Measurements from ENCODE around the gene LYPD1.

DNA sequence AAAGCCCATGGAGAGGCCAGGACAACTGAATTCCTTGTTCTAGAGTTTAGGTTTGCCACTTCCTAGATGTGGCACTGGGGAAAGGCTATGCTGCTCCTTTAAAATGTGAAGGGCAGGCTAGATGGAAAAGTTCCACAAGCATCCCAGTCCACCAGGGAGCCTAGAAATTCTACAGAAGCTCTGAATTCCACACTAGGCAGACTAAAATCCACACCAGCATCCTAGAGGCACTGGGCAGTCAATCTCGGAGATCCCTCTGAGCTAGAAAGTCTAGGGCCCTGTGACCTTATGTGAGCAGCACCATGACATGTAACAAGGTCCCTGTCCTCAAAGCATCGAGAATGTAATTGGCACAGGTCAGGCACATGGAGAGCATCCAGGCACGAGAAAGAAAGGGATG lies 71.5 kb downstream of the LYPD1 start:
- no peak for TF ChIP-seq RAD21 (IDR thresholded peaks at IDR 0.05; ENCODE audit: low read depth)
- TF ChIP-seq, protein P1, sequence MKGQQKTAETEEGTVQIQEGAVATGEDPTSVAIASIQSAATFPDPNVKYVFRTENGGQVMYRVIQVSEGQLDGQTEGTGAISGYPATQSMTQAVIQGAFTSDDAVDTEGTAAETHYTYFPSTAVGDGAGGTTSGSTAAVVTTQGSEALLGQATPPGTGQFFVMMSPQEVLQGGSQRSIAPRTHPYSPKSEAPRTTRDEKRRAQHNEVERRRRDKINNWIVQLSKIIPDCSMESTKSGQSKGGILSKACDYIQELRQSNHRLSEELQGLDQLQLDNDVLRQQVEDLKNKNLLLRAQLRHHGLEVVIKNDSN (IDR thresholded peaks at IDR 0.05): no peak
- no peak for TF ChIP-seq ZBTB7A (IDR thresholded peaks at IDR 0.05; ENCODE audit: low read depth)

All from Ishikawa (cell line).